Loucy (cell line): ENCODE measurements around the gene NKX1-1.

Experiments used
- H2AFZ ChIP-seq: fragments of 200-600 bp; sonication (generic); 2 replicates; pipeline ENCODE4 v1.6.0; 2016; ENCODE audit warnings: antibody characterized with exemption, mild to moderate bottlenecking, low read length, moderate library complexity
- H3F3A ChIP-seq: fragments of 200-600 bp; 2 replicates; pipeline ENCODE4 v1.6.0; 2016; ENCODE audit warnings: antibody characterized with exemption, low read depth, mild to moderate bottlenecking
- H3K27me3 ChIP-seq: fragments of 200-600 bp; sonication (generic); 2 replicates; pipeline ENCODE4 v1.6.1; 2014; ENCODE audit warnings: low read length, mild to moderate bottlenecking; ENCODE audit not compliant: insufficient read depth, poor library complexity, severe bottlenecking
- H3K36me3 ChIP-seq: fragments of 200-600 bp; sonication (generic); 2 replicates; pipeline ENCODE4 v1.6.1; 2016; ENCODE audit warnings: low read length; ENCODE audit not compliant: insufficient read depth
- H3K4me1 ChIP-seq: fragments of 200-600 bp; sonication (generic); 2 replicates; pipeline ENCODE4 v1.5.1; 2014; ENCODE audit warnings: low read length, mild to moderate bottlenecking; ENCODE audit not compliant: insufficient read depth, poor library complexity, severe bottlenecking
- H3K4me2 ChIP-seq: fragments of 200-600 bp; sonication (generic); 2 replicates; pipeline ENCODE4 v1.6.0; 2014; ENCODE audit warnings: antibody characterized with exemption, low read length, low read depth, mild to moderate bottlenecking; ENCODE audit not compliant: poor library complexity, severe bottlenecking
- H3K4me3 ChIP-seq: fragments of 200-600 bp; sonication (generic); 2 replicates; pipeline ENCODE4 v1.5.1; 2014; ENCODE audit warnings: low read length, mild to moderate bottlenecking, mixed read lengths; ENCODE audit not compliant: poor library complexity, severe bottlenecking
- H3K79me2 ChIP-seq: fragments of 200-600 bp; sonication (generic); 2 replicates; pipeline ENCODE4 v1.6.1; 2014; ENCODE audit warnings: low read length; ENCODE audit not compliant: insufficient read depth
- H3K9ac ChIP-seq: fragments of 200-600 bp; sonication (generic); 2 replicates; pipeline ENCODE4 v1.6.0; 2014; ENCODE audit warnings: mild to moderate bottlenecking, low read depth, low read length, moderate library complexity; ENCODE audit not compliant: poor library complexity, severe bottlenecking
- H3K9me2 ChIP-seq: fragments of 200-600 bp; sonication (generic); replicated peaks from 2 replicates; pipeline ENCODE4 v1.6.1; 2016; ENCODE audit warnings: low read depth, low read length, mixed read lengths
- H3K9me3 ChIP-seq: fragments of 200-600 bp; sonication (generic); 2 replicates; pipeline ENCODE4 v1.6.1; 2014; ENCODE audit warnings: mild to moderate bottlenecking, antibody characterized with exemption, low read length, low read depth; ENCODE audit not compliant: insufficient read depth
- H4K20me1 ChIP-seq: fragments of 200-600 bp; sonication (generic); 2 replicates; pipeline ENCODE4 v1.6.0; 2014; ENCODE audit warnings: antibody characterized with exemption, low read length, mild to moderate bottlenecking; ENCODE audit not compliant: insufficient read depth, poor library complexity, severe bottlenecking
- EZH2phosphoT487 ChIP-seq: fragments of 200-600 bp; IDR thresholded peaks from 2 replicates; pipeline ENCODE4 v1.6.1; 2018; ENCODE audit warnings: antibody characterized with exemption, mild to moderate bottlenecking, moderate library complexity, borderline replicate concordance
- TF ChIP-seq, protein P1 (sequence below): fragments of 200-600 bp; sonication (generic); conservative IDR thresholded peaks from 2 replicates; pipeline ENCODE4 v1.5.1; 2014; ENCODE audit warnings: mild to moderate bottlenecking, antibody characterized with exemption, low read length

NKX1-1 gene

DNA sequence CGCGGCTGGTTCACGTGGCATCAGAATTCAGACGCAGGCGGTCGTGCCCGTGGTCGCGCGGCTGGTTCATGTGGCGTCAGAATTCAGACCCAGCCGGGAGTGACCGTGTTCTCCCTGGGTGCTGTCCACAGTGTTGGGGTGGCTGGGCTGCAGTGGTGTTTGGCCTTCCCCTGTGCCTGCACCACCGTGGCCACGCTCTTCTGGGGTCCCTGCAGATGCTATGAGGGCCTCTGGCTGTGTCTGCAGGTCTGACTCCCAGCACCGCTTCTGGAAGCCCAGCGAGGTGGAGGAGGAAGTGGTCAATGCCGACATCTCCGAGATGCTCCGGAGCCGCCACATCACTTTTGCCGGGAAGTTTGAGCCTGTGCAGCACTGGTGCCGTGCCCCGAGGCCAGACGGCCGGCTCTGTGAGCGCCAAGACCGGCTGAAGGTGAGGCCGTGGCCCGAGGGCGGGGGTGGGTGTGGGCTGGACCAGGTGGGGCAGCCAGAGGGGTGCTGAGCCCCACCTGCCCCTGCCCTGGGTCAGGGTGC lies 26.4 kb downstream of the NKX1-1 start:
- Histone ChIP-seq H3K27me3 (no peaks in the 10 kb centered on the region), H3K9me3 (no peaks in the 10 kb centered on the region), H3K9me2 (no peaks in the 10 kb centered on the region), H3K4me3 (no peak overlapping the region), H4K20me1 (no peaks in the 10 kb centered on the region), H3K4me2 (no peak overlapping the region), H3K4me1 (no peaks in the 10 kb centered on the region), H3K9ac (no peak overlapping the region), H3K36me3 (no peaks in the 10 kb centered on the region; the same call in 1 of the 2 replicates), H3K79me2 (no peaks in the 10 kb centered on the region), H3F3A (no peaks in the 10 kb centered on the region), H2AFZ (no peak overlapping the region)
- TF ChIP-seq, protein P1, sequence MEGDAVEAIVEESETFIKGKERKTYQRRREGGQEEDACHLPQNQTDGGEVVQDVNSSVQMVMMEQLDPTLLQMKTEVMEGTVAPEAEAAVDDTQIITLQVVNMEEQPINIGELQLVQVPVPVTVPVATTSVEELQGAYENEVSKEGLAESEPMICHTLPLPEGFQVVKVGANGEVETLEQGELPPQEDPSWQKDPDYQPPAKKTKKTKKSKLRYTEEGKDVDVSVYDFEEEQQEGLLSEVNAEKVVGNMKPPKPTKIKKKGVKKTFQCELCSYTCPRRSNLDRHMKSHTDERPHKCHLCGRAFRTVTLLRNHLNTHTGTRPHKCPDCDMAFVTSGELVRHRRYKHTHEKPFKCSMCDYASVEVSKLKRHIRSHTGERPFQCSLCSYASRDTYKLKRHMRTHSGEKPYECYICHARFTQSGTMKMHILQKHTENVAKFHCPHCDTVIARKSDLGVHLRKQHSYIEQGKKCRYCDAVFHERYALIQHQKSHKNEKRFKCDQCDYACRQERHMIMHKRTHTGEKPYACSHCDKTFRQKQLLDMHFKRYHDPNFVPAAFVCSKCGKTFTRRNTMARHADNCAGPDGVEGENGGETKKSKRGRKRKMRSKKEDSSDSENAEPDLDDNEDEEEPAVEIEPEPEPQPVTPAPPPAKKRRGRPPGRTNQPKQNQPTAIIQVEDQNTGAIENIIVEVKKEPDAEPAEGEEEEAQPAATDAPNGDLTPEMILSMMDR: no peak
- TF ChIP-seq EZH2phosphoT487: no peak

- H3K4me1 ChIP-seq: no peaks in the 10 kb centered on the region
- TF ChIP-seq EZH2phosphoT487: no peak
- TF ChIP-seq, protein P1: no peak
- no peak overlapping the region for H3K4me2 ChIP-seq
- H4K20me1 ChIP-seq: no peaks in the 10 kb centered on the region
- no peaks in the 10 kb centered on the region for H3K79me2 ChIP-seq
- H3K9me3 ChIP-seq: no peaks in the 10 kb centered on the region
- H3K36me3 ChIP-seq: no peaks in the 10 kb centered on the region; the same call in 1 of the 2 replicates
- H2AFZ ChIP-seq: no peak overlapping the region
- no peak overlapping the region for H3K9ac ChIP-seq
- H3F3A ChIP-seq: no peaks in the 10 kb centered on the region
- no peaks in the 10 kb centered on the region for H3K27me3 ChIP-seq
- H3K4me3 ChIP-seq: no peak overlapping the region
- no peaks in the 10 kb centered on the region for H3K9me2 ChIP-seq
These were observed 26.9 kb downstream of the NKX1-1 start for GRCh38 chr4:1379351-1379781.

DNA sequence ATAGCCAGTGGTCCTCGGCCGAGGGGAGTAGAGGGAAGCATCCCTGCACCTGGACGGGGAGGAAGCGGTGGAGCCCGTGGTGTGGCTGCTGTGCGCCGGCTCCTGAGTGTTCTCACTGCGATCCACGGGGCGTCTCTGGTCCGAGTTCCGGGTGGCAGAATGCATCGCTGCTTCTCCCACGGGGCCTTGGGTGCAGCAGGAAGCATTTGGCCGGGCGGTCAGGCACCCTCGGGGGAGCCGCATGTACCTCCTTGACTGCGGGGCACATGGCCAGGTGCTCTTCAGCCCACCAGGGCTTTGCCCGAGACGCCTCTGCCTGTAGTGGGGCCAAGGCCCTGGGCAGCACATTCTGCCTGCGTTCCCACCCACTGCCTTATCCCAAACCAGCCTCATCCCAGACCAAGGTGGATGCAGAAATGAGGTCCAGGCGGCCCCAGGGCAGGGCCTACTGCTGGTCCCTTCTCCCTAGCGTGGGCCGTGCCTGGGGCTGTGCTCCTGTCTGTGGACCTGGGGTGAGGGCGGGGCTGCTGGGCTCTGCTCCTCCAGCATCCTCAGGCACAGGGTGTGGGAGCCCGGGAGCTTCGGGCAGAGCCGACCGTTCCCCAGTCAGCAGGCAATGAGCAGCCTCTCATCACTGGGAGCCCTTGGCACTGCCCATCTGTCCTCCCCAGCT lies 27.5 kb downstream of the NKX1-1 start:
- TF ChIP-seq, protein P1: no peak
- no peak for TF ChIP-seq EZH2phosphoT487
- no peaks in the 10 kb centered on the region for H3K9me2 ChIP-seq
- no peak overlapping the region for H3K9ac ChIP-seq
- no peaks in the 10 kb centered on the region for H3K4me1 ChIP-seq
- H4K20me1 ChIP-seq: no peaks in the 10 kb centered on the region
- no peaks in the 10 kb centered on the region for H3K79me2 ChIP-seq
- H3K4me2 ChIP-seq: no peak overlapping the region
- H3K4me3 ChIP-seq: no peak overlapping the region
- H3F3A ChIP-seq: no peaks in the 10 kb centered on the region
- no peaks in the 10 kb centered on the region; the same call in 1 of the 2 replicates for H3K36me3 ChIP-seq
- H2AFZ ChIP-seq: no peak overlapping the region
- H3K27me3 ChIP-seq: no peaks in the 10 kb centered on the region
- H3K9me3 ChIP-seq: no peaks in the 10 kb centered on the region
